GM06990 (cell line): Measurements from ENCODE around the gene CYSTM1.

Source experiments
- DNase-seq: peaks from one replicate; pipeline ENCODE4 v3.0.0-alpha.2; 2011; ENCODE audit not compliant: insufficient read length; ENCODE audit errors: extremely low read depth
- H3K27me3 ChIP-seq: replicated peaks from 2 replicates; pipeline ENCODE4 v1.6.0; 2011; ENCODE audit warnings: low read length; ENCODE audit not compliant: control insufficient read depth, insufficient read depth
- H3K36me3 ChIP-seq: 2 replicates; pipeline ENCODE4 v1.5.1; 2011; ENCODE audit warnings: low read length; ENCODE audit not compliant: control insufficient read depth, insufficient read depth
- H3K4me3 ChIP-seq: replicated peaks from 2 replicates; pipeline ENCODE4 v1.5.1; 2011; ENCODE audit warnings: low read depth, mild to moderate bottlenecking, control low read depth, low read length
- TF ChIP-seq, protein P1 (sequence below): IDR thresholded peaks from 2 replicates; pipeline ENCODE4 v1.5.1; 2011; ENCODE audit warnings: low read length, control low read depth, mild to moderate bottlenecking, inconsistent platforms; ENCODE audit not compliant: insufficient read depth, poor library complexity, severe bottlenecking

The CYSTM1 gene

DNA sequence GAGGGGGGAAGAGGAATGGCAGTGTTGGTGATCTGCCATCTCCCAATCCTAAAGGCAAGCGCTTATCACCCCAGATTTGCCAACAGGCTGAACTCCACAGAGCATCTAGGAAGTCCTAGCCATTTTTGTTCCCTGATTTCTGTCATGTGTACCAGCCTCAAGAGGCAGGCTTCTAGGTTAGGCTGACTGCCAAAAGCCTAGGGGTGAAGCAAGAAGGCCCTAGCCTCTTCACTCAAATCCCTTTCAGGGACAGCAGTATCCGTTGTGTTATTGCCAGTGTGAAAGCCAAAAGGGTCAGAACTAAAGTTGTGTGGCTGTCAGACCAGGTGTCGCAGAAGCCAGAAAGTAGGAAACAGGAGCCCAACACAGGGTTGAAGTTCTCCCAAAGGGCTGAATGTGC is 34.6 kb upstream of the CYSTM1 start:
- no peaks in the 10 kb centered on the region for H3K36me3 ChIP-seq
- no peaks in the 10 kb centered on the region for H3K27me3 ChIP-seq
- H3K4me3 ChIP-seq, result no peak overlapping the region
- TF ChIP-seq, protein P1, sequence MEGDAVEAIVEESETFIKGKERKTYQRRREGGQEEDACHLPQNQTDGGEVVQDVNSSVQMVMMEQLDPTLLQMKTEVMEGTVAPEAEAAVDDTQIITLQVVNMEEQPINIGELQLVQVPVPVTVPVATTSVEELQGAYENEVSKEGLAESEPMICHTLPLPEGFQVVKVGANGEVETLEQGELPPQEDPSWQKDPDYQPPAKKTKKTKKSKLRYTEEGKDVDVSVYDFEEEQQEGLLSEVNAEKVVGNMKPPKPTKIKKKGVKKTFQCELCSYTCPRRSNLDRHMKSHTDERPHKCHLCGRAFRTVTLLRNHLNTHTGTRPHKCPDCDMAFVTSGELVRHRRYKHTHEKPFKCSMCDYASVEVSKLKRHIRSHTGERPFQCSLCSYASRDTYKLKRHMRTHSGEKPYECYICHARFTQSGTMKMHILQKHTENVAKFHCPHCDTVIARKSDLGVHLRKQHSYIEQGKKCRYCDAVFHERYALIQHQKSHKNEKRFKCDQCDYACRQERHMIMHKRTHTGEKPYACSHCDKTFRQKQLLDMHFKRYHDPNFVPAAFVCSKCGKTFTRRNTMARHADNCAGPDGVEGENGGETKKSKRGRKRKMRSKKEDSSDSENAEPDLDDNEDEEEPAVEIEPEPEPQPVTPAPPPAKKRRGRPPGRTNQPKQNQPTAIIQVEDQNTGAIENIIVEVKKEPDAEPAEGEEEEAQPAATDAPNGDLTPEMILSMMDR, result no peak
- DNase-seq, result no peak

DNA sequence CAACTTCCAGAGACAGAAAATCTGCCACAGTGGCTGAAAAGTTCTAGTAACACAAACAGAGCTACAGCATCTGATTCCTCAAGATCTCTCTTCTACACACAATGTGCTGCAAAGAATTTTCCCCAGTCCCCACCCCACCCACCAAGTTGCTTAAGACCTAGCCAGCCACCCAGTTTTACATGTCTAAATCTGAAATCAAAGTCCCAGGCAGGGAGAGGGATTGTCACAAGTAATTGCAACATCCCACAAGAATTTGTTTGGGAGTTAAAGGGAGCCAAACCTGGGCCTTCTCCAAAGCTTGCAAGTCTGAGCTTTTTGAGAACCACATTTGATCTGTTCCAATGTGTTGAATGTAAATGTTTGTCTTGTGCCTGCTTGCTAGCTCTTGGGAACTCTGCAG is 33.7 kb upstream of the CYSTM1 start:
- H3K27me3 ChIP-seq, result no peaks in the 10 kb centered on the region; the same call in 1 of the 2 replicates

DNA sequence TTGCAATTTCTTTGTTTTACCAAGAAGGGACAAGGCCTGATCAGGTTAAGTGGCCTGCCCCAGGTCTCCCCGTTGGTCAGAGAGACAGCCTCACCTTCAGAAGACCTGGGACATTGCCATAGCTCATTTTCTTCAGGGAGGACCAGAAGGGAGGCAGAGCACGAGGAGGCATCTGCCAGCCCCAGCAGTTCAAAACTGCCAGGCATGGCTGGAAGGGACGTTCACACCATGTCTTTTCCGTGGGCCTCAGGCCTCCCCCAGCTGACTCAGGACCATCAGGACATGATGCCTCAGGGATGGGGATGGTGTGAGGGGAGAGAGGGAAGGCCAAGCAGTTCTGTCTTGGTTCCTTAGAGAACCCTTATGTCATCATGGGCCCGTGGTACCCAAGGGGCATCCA is 32.7 kb upstream of the CYSTM1 start:
- Histone ChIP-seq H3K36me3 (no peaks in the 10 kb centered on the region), H3K4me3 (no peak overlapping the region), H3K27me3 (no peaks in the 10 kb centered on the region; the same call in 1 of the 2 replicates)
- no peak for DNase-seq
- TF ChIP-seq, protein P1, result no peak

More for the DNA sequence above, 33.7 kb upstream of the CYSTM1 start:
- Histone ChIP-seq H3K4me3 (no peak overlapping the region), H3K36me3 (no peaks in the 10 kb centered on the region)
- TF ChIP-seq, protein P1, result no peak
- DNase-seq, result no peak

DNA sequence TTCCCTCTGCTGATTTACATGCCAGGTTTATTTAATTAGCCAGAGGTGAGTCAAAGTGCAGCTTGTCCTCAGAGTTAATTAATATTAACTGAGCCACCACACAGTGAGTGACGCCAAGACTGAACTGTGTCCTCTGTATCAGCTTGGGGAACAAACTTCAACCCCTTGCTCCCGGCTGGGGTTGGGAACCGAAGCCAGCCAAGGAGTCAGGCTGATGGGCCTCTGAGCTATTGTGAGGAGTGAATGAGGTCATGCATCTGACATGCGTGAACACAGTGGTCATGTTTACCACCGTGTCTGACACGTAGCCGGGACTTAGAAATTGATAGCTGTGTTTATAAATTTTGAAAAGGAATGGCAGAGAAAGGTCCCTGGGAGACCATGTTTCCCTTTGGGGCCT is 32.1 kb upstream of the CYSTM1 start:
- Histone ChIP-seq H3K27me3 (no peaks in the 10 kb centered on the region; the same call in 1 of the 2 replicates), H3K36me3 (no peaks in the 10 kb centered on the region), H3K4me3 (no peak overlapping the region)
- TF ChIP-seq, protein P1, result no peak
- no peak for DNase-seq

DNA sequence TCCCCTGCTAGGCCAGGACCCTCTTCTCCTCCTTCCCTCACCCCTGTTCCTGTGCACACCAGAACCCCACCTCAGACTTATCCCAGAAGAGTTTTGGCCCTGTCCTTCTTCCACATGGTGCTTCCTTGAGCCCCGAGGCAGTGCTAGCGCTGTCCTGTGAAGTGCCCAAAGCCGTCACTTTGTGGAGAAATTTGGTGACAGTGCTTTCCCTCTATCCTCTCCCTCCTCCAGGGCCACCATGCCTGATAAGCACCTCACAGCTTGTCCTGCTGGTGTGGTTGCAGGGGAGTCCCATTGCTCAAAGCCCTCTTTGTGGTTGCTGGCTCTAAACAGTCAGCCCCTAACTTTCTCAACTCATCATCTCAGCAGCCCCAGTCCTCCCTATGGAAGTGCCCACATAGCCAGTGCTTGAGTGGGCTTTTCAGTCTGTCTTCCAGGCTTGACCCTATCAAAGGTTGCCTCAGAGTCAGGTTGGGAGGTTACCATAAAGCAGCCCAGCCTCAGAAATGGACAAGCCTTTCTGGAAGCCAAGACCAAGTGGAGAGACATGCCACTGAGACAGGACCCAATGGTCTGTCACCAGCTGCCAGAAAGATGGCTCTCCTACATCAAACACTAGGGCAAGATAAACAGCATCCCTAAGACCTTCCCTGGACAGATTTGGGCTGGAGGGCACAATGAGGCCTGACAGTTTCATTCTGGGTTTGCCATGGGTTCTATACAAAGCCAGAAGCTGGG is 31.3 kb upstream of the CYSTM1 start:
- Histone ChIP-seq H3K27me3 (no peaks in the 10 kb centered on the region; the same call in 1 of the 2 replicates), H3K36me3 (no peaks in the 10 kb centered on the region), H3K4me3 (no peak overlapping the region)
- no peak for DNase-seq
- TF ChIP-seq, protein P1, result no peak

DNA sequence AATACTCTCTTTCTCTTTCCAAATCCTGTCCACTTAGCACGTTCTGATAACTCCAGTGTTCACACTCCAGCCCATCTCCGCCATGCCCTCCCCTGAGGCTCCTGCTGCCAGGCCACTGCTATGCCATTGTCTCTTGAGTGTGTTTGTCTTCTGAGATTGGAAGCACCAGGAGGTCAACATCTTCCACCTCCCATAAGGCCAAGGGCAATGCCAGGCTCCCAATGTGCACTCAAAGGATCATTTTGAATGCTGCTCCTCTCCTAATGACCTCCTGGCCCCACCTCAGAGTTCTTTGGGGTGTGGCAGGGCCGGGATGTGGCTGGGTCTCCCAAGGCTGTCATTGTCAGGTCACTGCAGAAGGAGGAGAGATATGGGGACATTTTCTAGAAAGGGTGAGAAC is 29.7 kb upstream of the CYSTM1 start:
- no peak for DNase-seq
- Histone ChIP-seq H3K36me3 (no peaks in the 10 kb centered on the region), H3K4me3 (no peak overlapping the region), H3K27me3 (no peaks in the 10 kb centered on the region; the same call in 1 of the 2 replicates)
- TF ChIP-seq, protein P1, result no peak
